ENCODE measurements around the gene ANKRD13C.

DNA sequence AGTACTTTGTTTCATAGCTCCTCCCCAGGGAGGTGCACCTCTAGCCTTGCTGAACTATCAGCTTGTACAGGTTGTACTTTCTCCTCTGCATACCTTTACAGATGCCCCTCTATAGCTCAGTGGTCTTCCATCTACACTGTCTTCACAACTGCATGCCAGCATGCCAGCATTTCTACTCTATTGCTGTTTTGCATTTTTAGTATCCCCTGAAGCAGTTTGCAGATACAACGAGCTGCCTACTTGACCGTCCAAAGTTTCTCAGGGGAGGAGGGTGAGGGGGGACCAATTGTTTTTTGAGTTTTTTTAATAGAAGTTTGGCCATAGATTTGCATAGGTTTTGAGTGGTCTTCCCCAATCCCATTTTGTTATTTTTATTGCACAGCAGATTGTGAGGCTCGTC, 29.0 kb upstream of the ANKRD13C start:
- no peak for TF ChIP-seq CTCF (IDR thresholded peaks at IDR 0.05)
- TF ChIP-seq POLR2A (IDR thresholded peaks at IDR 0.05), result no peak

Measured in right lobe of liver (tissue), 4 donors.